ENCODE results near the gene GNAI1.

Gene GNAI1

DNA sequence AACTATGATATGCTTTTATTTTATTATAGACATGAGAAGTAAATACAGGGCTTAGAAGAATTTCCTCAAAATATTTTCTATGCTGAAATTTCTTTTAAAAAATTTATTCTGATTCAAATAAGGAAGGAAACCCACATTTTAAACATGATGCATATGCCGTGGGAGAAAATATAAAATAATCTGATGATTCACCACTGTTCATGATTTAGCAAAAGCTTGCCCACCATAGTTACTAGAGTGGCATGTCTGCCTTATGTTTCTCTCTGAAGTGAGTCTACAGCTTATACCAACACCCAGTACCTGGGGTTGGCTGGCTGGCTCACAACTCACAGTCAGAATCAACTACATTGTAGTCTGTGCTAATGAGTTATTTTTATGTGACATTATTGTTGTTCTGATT is 102.0 kb downstream of the GNAI1 start:
- no peak for DNase-seq (ENCODE audit: low read depth, low spot score)
- in situ Hi-C loops (cut with HindIII; ENCODE audit: low sequenced_read_pairs), result no loop called here
- no peak overlapping the region for H3K4me3 ChIP-seq (ENCODE audit: low read depth, low read length)
- TF ChIP-seq CTCF (IDR thresholded peaks at IDR 0.05; ENCODE audit: low read depth, low read length), result no peak

GRCh38 chr7:80240265-80241025 is 105.8 kb downstream of the GNAI1 start:
- no peak overlapping the region for H3K4me3 ChIP-seq (ENCODE audit: low read depth, low read length)
- in situ Hi-C loops (cut with HindIII; ENCODE audit: low sequenced_read_pairs), result no loop called here
- peak; percentile 52 for DNase-seq (ENCODE audit: low read depth, low spot score)
- no peak for TF ChIP-seq CTCF (IDR thresholded peaks at IDR 0.05; ENCODE audit: low read depth, low read length)

DNA sequence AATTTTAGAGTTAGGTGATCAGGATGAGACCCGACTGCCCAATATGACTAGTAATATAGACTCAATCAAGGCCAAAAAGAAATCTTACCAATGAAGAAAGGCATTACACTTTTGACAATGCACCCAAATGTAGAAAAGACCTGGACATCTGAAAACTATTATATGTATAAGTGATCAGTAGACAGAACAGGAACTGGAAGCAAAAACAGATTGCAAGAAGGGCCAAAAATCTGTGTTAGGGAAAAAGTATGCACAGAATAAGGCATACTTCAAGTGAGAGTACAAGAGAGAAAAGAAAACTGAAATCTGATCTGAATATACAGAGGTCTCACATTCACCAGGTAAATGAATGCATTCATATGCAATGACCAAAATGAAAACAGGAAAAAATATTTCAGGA is 107.0 kb downstream of the GNAI1 start:
- DNase-seq (ENCODE audit: low read depth, low spot score), result no peak
- TF ChIP-seq CTCF (IDR thresholded peaks at IDR 0.05; ENCODE audit: low read depth, low read length), result no peak
- in situ Hi-C loops (cut with HindIII; ENCODE audit: low sequenced_read_pairs), result no loop called here
- no peak overlapping the region for H3K4me3 ChIP-seq (ENCODE audit: low read depth, low read length)

- in situ Hi-C loops (cut with HindIII; ENCODE audit: low sequenced_read_pairs), result no loop called here
- H3K4me3 ChIP-seq (ENCODE audit: low read depth, low read length), result no peak overlapping the region
- TF ChIP-seq CTCF (IDR thresholded peaks at IDR 0.05; ENCODE audit: low read depth, low read length), result no peak
- no peak for DNase-seq (ENCODE audit: low read depth, low spot score)
Measured at GRCh38 chr7:80243425-80243824, 108.8 kb downstream of the GNAI1 start.

GRCh38 chr7:80244206-80244916 is 109.7 kb downstream of the GNAI1 start:
- DNase-seq (ENCODE audit: low read depth, low spot score), result no peak
- TF ChIP-seq CTCF (IDR thresholded peaks at IDR 0.05; ENCODE audit: low read depth, low read length), result no peak
- in situ Hi-C loops (cut with HindIII; ENCODE audit: low sequenced_read_pairs), result no loop called here
- no peak overlapping the region for H3K4me3 ChIP-seq (ENCODE audit: low read depth, low read length)

DNA sequence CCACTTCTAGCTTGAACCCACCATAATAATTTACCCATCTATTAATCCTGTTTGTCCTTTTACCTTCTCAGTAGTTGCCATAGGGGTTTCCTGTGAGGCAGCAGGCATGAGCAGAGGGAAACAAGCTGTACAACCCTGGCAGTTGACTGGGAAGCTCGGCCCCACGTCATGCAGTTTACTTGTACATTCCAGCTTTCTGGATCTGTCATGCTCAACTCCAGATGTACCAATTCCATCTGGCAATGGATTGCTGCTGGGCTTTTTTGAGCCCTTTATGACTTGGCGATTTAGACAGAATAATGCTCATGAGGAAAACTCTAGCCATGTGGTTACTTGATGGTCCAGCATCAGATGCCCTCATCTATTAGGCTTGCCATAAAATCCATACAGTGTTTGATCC is 112.5 kb downstream of the GNAI1 start:
- TF ChIP-seq CTCF (IDR thresholded peaks at IDR 0.05; ENCODE audit: low read depth, low read length), result no peak
- in situ Hi-C loops (cut with HindIII; ENCODE audit: low sequenced_read_pairs), result no loop called here
- no peak for DNase-seq (ENCODE audit: low read depth, low spot score)

More for the DNA sequence above, 112.5 kb downstream of the GNAI1 start:
- H3K4me3 ChIP-seq (ENCODE audit: low read depth, low read length), result no peak overlapping the region
